Spleen (tissue), 11 donors: ENCODE data around the gene CNPY1. TPM values are rescaled to one million over a fixed set of nuclear protein-coding genes. Genes with fewer than 3 reads are reported as not detected.

Source experiments
- DNase-seq: peaks from one replicate; pipeline ENCODE4 v3.0.0-alpha.2; 2020
- H3K27ac ChIP-seq, 8 donors: fragments of 200-600 bp; sonication (generic) in 7 of 8; 1 replicate in 4 of 8; 2 replicates in 4 of 8; pipeline versions ENCODE4 v1.5.0 to v1.8.0; 2016 to 2021; ENCODE audit warnings: inconsistent platforms in 4 of 8, mild to moderate bottlenecking in 4 of 8, moderate library complexity in 1 of 8
- H3K27me3 ChIP-seq, 7 donors: fragments of 200-600 bp; sonication (generic) in 6 of 7; replicated peaks in 1 of 7; 1 replicate in 4 of 7; 2 replicates in 3 of 7; pipeline versions ENCODE4 v1.5.0 to v1.8.0; 2016 to 2021; ENCODE audit warnings: inconsistent platforms in 3 of 7, mild to moderate bottlenecking in 1 of 7
- H3K36me3 ChIP-seq, 6 donors: fragments of 200-600 bp; sonication (generic) in 5 of 6; 1 replicate in 4 of 6; 2 replicates in 2 of 6; pipeline versions ENCODE4 v1.5.0 to v1.8.0; 2016 to 2021; ENCODE audit warnings: inconsistent platforms in 2 of 6
- H3K4me1 ChIP-seq, 6 donors: fragments of 200-600 bp; sonication (generic) in 5 of 6; 1 replicate in 3 of 6; 2 replicates in 3 of 6; pipeline versions ENCODE4 v1.5.0 to v1.8.0; 2016 to 2021; ENCODE audit warnings: inconsistent platforms in 3 of 6
- H3K4me3 ChIP-seq, 8 donors: fragments of 200-600 bp; sonication (generic) in 7 of 8; 1 replicate in 4 of 8; 2 replicates in 4 of 8; pipeline versions ENCODE4 v1.5.0 to v1.8.0; 2016 to 2021; ENCODE audit warnings: inconsistent platforms in 4 of 8, mild to moderate bottlenecking in 4 of 8, moderate library complexity in 2 of 8
- H3K9me3 ChIP-seq, 8 donors: fragments of 200-600 bp; sonication (generic) in 7 of 8; 1 replicate in 4 of 8; 2 replicates in 4 of 8; pipeline versions ENCODE4 v1.5.0 to v1.8.0; 2016 to 2021; ENCODE audit warnings: inconsistent platforms in 4 of 8
- POLR2A ChIP-seq, 3 donors: fragments of 450-650 bp; IDR thresholded peaks; one replicate each; pipeline ENCODE4 v1.5.1; 2017; ENCODE audit warnings: antibody characterized with exemption in 3 of 3, mild to moderate bottlenecking in 1 of 3
- POLR2AphosphoS5 ChIP-seq, 3 donors: sonication (generic); formaldehyde crosslinking; IDR thresholded peaks; one replicate each; pipeline ENCODE4 v1.5.1; 2017; ENCODE audit warnings: antibody characterized with exemption in 3 of 3
- WGBS, 5 donors: extraction: QIAGEN DNeasy Blood & Tissue Kit in 3 of 5; methylation state at CpG; one replicate each; pipeline versions ENCODE4 v1.1.5 to v1.1.7; 2013 to 2018; 5-methylcytosine and 5-hydroxymethylcytosine counted together
- intact Hi-C: fragments of 100-400 bp; cut with DNase I; formaldehyde crosslinking; loops from one replicate; pipeline ENCODE4 v1.15.0; 2023; ENCODE audit warnings: low total_unique reads
- polyA plus RNA-seq, 3 donors: library from polyadenylated mRNA; stranded (reverse); fragments of 200-250 nt; gene quantifications; one replicate each; pipeline ENCODE4 v1.2.1, GENCODE V29; 2013
- total RNA-seq, 7 donors: library from RNA; depleted of rRNA in 3 of 7; stranded (reverse); fragments of >200 nt in 3 of 7; fragmentation: NEBNext Ultra II Directional in 4 of 7; extraction: Animal tissue kit (Norgen Biotek cat#: 25700) in 4 of 7; gene quantifications; one replicate each; pipeline versions ENCODE4 v1.1.0 to v1.2.1, GENCODE V29; 2016 to 2021
- TF ChIP-seq, protein P1 (sequence below), 11 experiments: fragments of 200-600 bp in 7 of 11; fragments of 450-650 bp in 4 of 11; sonication (generic) in 4 of 11; IDR thresholded peaks in 8 of 11; conservative IDR thresholded peaks in 3 of 11; 1 replicate in 7 of 11; 2 replicates in 4 of 11; pipeline versions ENCODE4 v1.4.0 to v1.8.0; 2016 to 2021; ENCODE audit warnings: antibody characterized with exemption in 11 of 11, inconsistent platforms in 4 of 11, mild to moderate bottlenecking in 1 of 11
- donor health status: healthy with polysubstance abuse.
- donor health status: DM: no; HTN: no; CAD: no; lungs with moderate emphysema.
- donor health status: DM: no; HTN: no; CAD: no.
- donor health status: Bipolar disorder and iron deficiency.
- donor health status: healthy.
- donor health status: DM: no; HTN: no; CAD: no.
- donor health status: DM: yes; HTN: yes; CAD: no.

Gene CNPY1
- total and polyA plus RNA-seq, 10 donors, result not detected

DNA sequence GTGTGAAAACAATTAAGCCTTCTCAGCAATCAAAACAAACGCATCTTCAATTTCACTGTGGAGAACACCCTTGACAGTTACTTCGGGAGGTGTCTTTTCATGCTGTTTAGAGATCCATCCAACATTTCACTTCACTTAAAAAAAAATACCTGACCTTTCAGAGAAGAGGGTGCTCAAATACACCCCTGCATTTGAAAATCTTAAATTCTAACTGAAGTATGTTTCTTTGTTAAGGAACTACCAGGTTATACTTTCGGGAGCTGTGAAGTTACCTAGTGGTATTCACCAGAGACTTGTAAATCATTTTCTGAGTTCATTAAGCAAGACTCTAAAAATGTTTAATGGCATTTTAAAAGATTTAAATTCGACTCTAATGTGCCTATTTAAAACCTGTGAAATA is 38.8 kb downstream of the CNPY1 start:
- intact Hi-C loops, result no loop called here
- TF ChIP-seq POLR2AphosphoS5 (IDR thresholded peaks at IDR 0.05) (no peak), POLR2A (IDR thresholded peaks at IDR 0.05) (no peak)
- TF ChIP-seq, protein P1, sequence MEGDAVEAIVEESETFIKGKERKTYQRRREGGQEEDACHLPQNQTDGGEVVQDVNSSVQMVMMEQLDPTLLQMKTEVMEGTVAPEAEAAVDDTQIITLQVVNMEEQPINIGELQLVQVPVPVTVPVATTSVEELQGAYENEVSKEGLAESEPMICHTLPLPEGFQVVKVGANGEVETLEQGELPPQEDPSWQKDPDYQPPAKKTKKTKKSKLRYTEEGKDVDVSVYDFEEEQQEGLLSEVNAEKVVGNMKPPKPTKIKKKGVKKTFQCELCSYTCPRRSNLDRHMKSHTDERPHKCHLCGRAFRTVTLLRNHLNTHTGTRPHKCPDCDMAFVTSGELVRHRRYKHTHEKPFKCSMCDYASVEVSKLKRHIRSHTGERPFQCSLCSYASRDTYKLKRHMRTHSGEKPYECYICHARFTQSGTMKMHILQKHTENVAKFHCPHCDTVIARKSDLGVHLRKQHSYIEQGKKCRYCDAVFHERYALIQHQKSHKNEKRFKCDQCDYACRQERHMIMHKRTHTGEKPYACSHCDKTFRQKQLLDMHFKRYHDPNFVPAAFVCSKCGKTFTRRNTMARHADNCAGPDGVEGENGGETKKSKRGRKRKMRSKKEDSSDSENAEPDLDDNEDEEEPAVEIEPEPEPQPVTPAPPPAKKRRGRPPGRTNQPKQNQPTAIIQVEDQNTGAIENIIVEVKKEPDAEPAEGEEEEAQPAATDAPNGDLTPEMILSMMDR (IDR thresholded peaks at IDR 0.05 in 8 of 11, conservative IDR thresholded peaks at IDR 0.05 in 3 of 11), result no peak
- peaks cover 7 to 100% (median 81%) of the 10 kb centered on the region in 7 donors for H3K27me3 ChIP-seq
- WGBS, 5 donors, result 8 to 12% (median 10%) methylated on average over 4 of the region's 4 CpGs
- peaks cover 7 to 21% (median 14%) of the 10 kb centered on the region in 6 donors for H3K4me1 ChIP-seq
- H3K9me3 ChIP-seq, result peaks cover 0 to 7% (median 0%) of the 10 kb centered on the region in 8 donors
- no peak overlapping the region for H3K4me3 ChIP-seq
- no peak for DNase-seq
- H3K27ac ChIP-seq, result no peak overlapping the region
- no peaks in the 10 kb centered on the region for H3K36me3 ChIP-seq

DNA sequence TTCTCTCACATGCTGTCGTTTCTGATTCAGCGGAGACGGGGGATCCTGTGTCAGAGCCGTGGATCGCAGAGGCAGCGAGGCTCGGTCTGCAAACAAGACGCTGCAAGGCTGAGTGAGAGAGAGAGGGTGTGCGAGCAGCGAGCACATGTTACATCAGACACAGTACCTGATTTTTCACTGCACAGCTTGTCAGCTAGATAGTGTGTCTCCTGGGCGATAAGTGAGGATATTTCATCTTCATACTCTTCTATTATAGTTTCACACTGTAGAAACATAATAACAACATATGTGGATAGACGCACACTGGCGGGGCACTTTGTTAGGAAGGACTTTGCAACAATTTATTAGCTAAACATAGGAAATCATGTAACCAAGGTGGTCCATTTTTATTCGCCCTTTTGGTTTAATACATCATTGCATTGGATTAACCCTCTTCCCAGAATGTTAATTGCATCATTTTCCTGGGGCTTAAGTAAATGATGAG is 39.5 kb downstream of the CNPY1 start:
- intact Hi-C loops, result no loop called here
- H3K27ac ChIP-seq, result no peak overlapping the region
- H3K4me3 ChIP-seq, result no peak overlapping the region
- peaks cover 7 to 21% (median 14%) of the 10 kb centered on the region in 6 donors for H3K4me1 ChIP-seq
- peak; percentile 34 for DNase-seq
- WGBS, 5 donors, result 11 to 13% (median 12%) methylated on average over 14 of the region's 14 CpGs
- TF ChIP-seq POLR2A (IDR thresholded peaks at IDR 0.05) (no peak), POLR2AphosphoS5 (IDR thresholded peaks at IDR 0.05) (no peak)
- TF ChIP-seq, protein P1 (IDR thresholded peaks at IDR 0.05 in 8 of 11, conservative IDR thresholded peaks at IDR 0.05 in 3 of 11), result no peak
- H3K27me3 ChIP-seq, result peaks cover 7 to 100% (median 77%) of the 10 kb centered on the region in 7 donors
- H3K36me3 ChIP-seq, result no peaks in the 10 kb centered on the region
- H3K9me3 ChIP-seq, result peaks cover 0 to 7% (median 0%) of the 10 kb centered on the region in 8 donors

DNA sequence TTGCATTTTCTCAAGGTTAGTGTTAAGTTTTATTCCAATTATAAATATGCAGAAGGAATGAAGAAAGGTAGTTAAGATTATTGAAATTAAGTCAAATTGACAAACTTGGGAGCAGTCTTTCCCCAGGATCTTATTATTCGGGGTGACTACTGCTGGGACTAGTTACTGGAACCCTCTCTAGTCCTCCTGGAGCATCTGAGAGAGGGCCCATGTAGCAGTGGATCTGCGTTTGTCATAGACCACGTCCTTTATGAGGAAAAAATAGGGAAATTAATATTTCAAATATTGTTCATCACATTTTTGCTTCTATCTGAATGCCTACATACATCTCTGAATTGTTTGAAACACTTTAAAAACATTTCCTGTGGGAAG is 41.0 kb downstream of the CNPY1 start:
- intact Hi-C loops, result no loop called here
- WGBS, 5 donors, result 16 to 27% (median 26%) methylated on average over 3 of the region's 3 CpGs
- Histone ChIP-seq H3K4me3 (no peak overlapping the region), H3K4me1 (peaks cover 7 to 20% (median 13%) of the 10 kb centered on the region in 6 donors), H3K36me3 (no peaks in the 10 kb centered on the region), H3K27ac (no peak overlapping the region), H3K9me3 (peaks cover 0 to 7% (median 0%) of the 10 kb centered on the region in 8 donors), H3K27me3 (peaks cover 7 to 100% (median 75%) of the 10 kb centered on the region in 7 donors)
- TF ChIP-seq, protein P1 (IDR thresholded peaks at IDR 0.05 in 8 of 11, conservative IDR thresholded peaks at IDR 0.05 in 3 of 11), result no peak
- TF ChIP-seq POLR2AphosphoS5 (IDR thresholded peaks at IDR 0.05) (no peak), POLR2A (IDR thresholded peaks at IDR 0.05) (no peak)
- no peak for DNase-seq

DNA sequence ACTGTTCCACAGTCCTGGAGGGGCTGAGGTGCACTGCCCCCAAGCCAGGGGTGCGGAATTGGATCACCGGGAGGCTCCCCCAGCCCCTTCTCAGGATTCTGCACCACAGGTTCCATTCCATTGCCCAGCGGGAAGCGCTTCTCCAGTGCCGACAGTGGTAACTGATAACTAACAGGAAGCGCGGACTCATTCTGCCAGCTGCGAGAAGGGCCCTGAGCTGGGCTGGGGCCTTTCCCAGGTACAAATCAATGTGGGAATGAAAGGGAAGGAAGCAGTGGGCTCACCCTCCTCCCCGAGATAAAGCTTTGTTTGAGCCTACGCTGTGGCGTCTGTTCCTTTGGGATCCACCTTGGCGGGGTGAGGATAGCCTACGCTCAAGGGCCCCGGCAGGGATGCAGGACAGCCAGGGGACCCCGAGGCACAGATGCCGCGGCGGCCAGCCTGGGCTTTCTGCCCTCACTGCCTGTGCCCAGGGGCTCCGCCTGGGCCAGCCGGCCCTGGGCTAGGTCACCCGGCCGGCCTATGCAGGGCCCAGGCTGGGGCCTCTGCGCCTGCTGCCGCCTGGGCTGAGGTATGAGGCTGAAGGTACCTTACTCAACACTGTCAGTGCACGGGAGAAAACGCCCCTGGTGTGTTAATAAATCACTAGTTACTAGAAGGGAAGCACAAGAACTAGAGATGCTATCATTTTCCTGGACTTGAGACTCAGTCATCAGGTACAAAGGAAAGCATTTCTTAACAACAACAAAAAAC is 49.0 kb downstream of the CNPY1 start:
- H3K9me3 ChIP-seq, result no peaks in the 10 kb centered on the region
- H3K27me3 ChIP-seq, result peaks cover 0 to 93% (median 23%) of the 10 kb centered on the region in 7 donors
- WGBS, 5 donors, result 73 to 75% (median 74%) methylated on average over 20 to 26 of the region's 26 CpGs
- no peaks in the 10 kb centered on the region for H3K4me1 ChIP-seq
- H3K4me3 ChIP-seq, result no peak overlapping the region
- TF ChIP-seq, protein P1 (IDR thresholded peaks at IDR 0.05 in 8 of 11, conservative IDR thresholded peaks at IDR 0.05 in 3 of 11), result no peak
- TF ChIP-seq POLR2AphosphoS5 (IDR thresholded peaks at IDR 0.05) (no peak), POLR2A (IDR thresholded peaks at IDR 0.05) (no peak)
- intact Hi-C loops, result no loop called here
- DNase-seq, result no peak
- H3K27ac ChIP-seq, result no peak overlapping the region
- H3K36me3 ChIP-seq, result no peaks in the 10 kb centered on the region
